OCI-LY1 (cell line): ENCODE data around the gene NCKAP1.

Experiments used
- H2AFZ ChIP-seq: fragments of 200-600 bp; sonication (generic), shearing (Covaris generic); 2 replicates; pipeline ENCODE4 v1.6.0; 2014; ENCODE audit warnings: antibody characterized with exemption, mild to moderate bottlenecking, low read length
- H3F3A ChIP-seq: fragments of 200-600 bp; sonication (generic), shearing (Covaris generic); 2 replicates; pipeline ENCODE4 v1.6.0; 2014; ENCODE audit warnings: mild to moderate bottlenecking, antibody characterized with exemption, low read length, moderate library complexity; ENCODE audit not compliant: insufficient read depth
- H3K27ac ChIP-seq: fragments of 200-600 bp; sonication (generic); 2 replicates; pipeline ENCODE4 v1.5.1; 2014; ENCODE audit warnings: low read length, mixed run types, mild to moderate bottlenecking, low read depth; ENCODE audit not compliant: poor library complexity, severe bottlenecking
- H3K27me3 ChIP-seq: fragments of 200-600 bp; sonication (generic); 2 replicates; pipeline ENCODE4 v1.6.0; 2014; ENCODE audit warnings: antibody characterized with exemption, mild to moderate bottlenecking, low read length, moderate library complexity; ENCODE audit not compliant: insufficient read depth
- H3K36me3 ChIP-seq: fragments of 200-600 bp; sonication (generic); 2 replicates; pipeline ENCODE4 v1.6.1; 2014; ENCODE audit warnings: mild to moderate bottlenecking, antibody characterized with exemption, low read length, moderate library complexity, mixed read lengths; ENCODE audit not compliant: insufficient read depth
- H3K4me1 ChIP-seq: fragments of 200-600 bp; sonication (generic); 2 replicates; pipeline ENCODE4 v1.5.1; 2014; ENCODE audit warnings: mild to moderate bottlenecking, low read length, moderate library complexity; ENCODE audit not compliant: insufficient read depth, severe bottlenecking
- H3K4me2 ChIP-seq: fragments of 200-600 bp; sonication (generic), shearing (Covaris generic); 2 replicates; pipeline ENCODE4 v1.6.1; 2014; ENCODE audit warnings: low read length
- H3K4me3 ChIP-seq: fragments of 200-600 bp; sonication (generic); 2 replicates; pipeline ENCODE4 v1.5.1; 2014; ENCODE audit warnings: low read length, low read depth, mild to moderate bottlenecking, mixed read lengths; ENCODE audit not compliant: poor library complexity, severe bottlenecking
- H3K79me2 ChIP-seq: fragments of 200-600 bp; shearing (Covaris generic); 2 replicates; pipeline ENCODE4 v1.6.1; 2016; ENCODE audit warnings: mixed run types, low read length, mixed read lengths; ENCODE audit not compliant: insufficient read depth
- H3K9ac ChIP-seq: fragments of 200-600 bp; sonication (generic), shearing (Covaris generic); 2 replicates; pipeline ENCODE4 v1.6.1; 2014; ENCODE audit warnings: mild to moderate bottlenecking, low read length, mixed read lengths
- H3K9me2 ChIP-seq: fragments of 200-600 bp; sonication (generic), shearing (Covaris generic); 2 replicates; pipeline ENCODE4 v1.6.1; 2014; ENCODE audit warnings: low read depth, mild to moderate bottlenecking, low read length, mixed read lengths
- H3K9me3 ChIP-seq: fragments of 200-600 bp; shearing (Covaris generic); 2 replicates; pipeline ENCODE4 v1.6.1; 2014; ENCODE audit warnings: low read length, mixed read lengths
- H4K20me1 ChIP-seq: fragments of 200-600 bp; sonication (generic), shearing (Covaris generic); 2 replicates; pipeline ENCODE4 v1.6.0; 2016; ENCODE audit warnings: mild to moderate bottlenecking, low read length; ENCODE audit not compliant: insufficient read depth
- EZH2 ChIP-seq: fragments of 200-600 bp; sonication (generic), shearing (Covaris generic); IDR thresholded peaks from 2 replicates; pipeline ENCODE4 v1.8.0; 2017; ENCODE audit warnings: borderline replicate concordance, mixed run types, mild to moderate bottlenecking, antibody characterized with exemption, low read length, moderate library complexity, mixed read lengths
- TF ChIP-seq, protein P1 (sequence below): fragments of 200-600 bp; sonication (generic), shearing (Covaris generic); IDR thresholded peaks from 2 replicates; pipeline ENCODE4 v1.5.1; 2017; ENCODE audit warnings: mild to moderate bottlenecking, antibody characterized with exemption, low read length, moderate library complexity, mixed read lengths

NCKAP1 gene

DNA sequence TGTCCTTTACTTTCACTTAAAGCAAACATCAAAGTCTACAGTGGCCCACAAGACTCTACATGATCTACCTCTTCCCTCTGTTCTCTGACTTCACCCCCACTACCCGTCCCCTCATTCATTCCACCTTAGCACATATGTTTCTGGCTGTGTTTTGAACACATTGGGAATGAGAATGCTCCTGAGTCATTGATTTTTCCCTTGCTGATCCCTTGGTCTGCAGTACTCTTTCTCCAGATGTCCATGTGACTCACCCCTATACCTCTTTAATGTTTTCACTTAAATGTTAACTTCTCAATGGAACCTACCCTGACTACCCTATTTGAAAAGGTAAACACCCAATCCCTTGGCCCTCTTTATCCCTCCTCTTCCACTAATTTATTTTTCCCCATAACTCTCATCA is 141.1 kb downstream of the NCKAP1 start:
- no peaks in the 10 kb centered on the region for H3K9me2 ChIP-seq
- no peaks in the 10 kb centered on the region for H3K36me3 ChIP-seq
- no peaks in the 10 kb centered on the region for H3K79me2 ChIP-seq
- no peaks in the 10 kb centered on the region for H3K9me3 ChIP-seq
- H3K27ac ChIP-seq = no peak overlapping the region
- no peak overlapping the region for H3K4me3 ChIP-seq
- H3K4me2 ChIP-seq = no peak overlapping the region
- H4K20me1 ChIP-seq = no peaks in the 10 kb centered on the region
- H3F3A ChIP-seq = no peaks in the 10 kb centered on the region
- H2AFZ ChIP-seq = no peak overlapping the region
- no peaks in the 10 kb centered on the region for H3K27me3 ChIP-seq
- no peaks in the 10 kb centered on the region for H3K4me1 ChIP-seq
- TF ChIP-seq, protein P1, sequence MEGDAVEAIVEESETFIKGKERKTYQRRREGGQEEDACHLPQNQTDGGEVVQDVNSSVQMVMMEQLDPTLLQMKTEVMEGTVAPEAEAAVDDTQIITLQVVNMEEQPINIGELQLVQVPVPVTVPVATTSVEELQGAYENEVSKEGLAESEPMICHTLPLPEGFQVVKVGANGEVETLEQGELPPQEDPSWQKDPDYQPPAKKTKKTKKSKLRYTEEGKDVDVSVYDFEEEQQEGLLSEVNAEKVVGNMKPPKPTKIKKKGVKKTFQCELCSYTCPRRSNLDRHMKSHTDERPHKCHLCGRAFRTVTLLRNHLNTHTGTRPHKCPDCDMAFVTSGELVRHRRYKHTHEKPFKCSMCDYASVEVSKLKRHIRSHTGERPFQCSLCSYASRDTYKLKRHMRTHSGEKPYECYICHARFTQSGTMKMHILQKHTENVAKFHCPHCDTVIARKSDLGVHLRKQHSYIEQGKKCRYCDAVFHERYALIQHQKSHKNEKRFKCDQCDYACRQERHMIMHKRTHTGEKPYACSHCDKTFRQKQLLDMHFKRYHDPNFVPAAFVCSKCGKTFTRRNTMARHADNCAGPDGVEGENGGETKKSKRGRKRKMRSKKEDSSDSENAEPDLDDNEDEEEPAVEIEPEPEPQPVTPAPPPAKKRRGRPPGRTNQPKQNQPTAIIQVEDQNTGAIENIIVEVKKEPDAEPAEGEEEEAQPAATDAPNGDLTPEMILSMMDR = no peak
- TF ChIP-seq EZH2 = no peak
- no peak overlapping the region for H3K9ac ChIP-seq

DNA sequence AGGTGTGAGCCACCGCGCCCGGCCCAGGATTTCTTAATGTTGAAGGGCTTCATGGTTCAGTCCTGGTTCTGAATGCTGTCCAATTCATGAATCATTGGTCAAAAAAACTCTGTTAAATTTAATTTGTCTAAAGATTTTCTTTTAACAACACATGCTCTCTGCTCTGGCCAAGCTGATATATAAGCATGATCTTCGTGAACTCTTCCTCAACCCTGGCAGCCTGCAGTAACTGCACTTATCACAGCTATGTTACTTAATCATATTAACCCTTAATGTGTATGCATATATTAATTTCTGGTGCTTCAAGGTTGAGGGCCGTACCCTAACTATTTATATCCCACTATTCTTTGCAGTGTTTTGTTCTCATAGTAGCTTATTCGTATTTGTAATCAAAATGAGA is 142.5 kb downstream of the NCKAP1 start:
- H3K9ac ChIP-seq = no peak overlapping the region
- no peaks in the 10 kb centered on the region for H3K9me2 ChIP-seq
- no peaks in the 10 kb centered on the region for H3K27me3 ChIP-seq
- no peak overlapping the region for H3K27ac ChIP-seq
- no peak for TF ChIP-seq EZH2
- TF ChIP-seq, protein P1 = no peak
- no peaks in the 10 kb centered on the region for H3K4me1 ChIP-seq
- H3K4me3 ChIP-seq = no peak overlapping the region
- no peak overlapping the region for H2AFZ ChIP-seq
- H3K36me3 ChIP-seq = no peaks in the 10 kb centered on the region
- no peaks in the 10 kb centered on the region for H3K9me3 ChIP-seq
- no peak overlapping the region for H3K4me2 ChIP-seq
- H3F3A ChIP-seq = no peaks in the 10 kb centered on the region
- H3K79me2 ChIP-seq = no peaks in the 10 kb centered on the region
- no peaks in the 10 kb centered on the region for H4K20me1 ChIP-seq

DNA sequence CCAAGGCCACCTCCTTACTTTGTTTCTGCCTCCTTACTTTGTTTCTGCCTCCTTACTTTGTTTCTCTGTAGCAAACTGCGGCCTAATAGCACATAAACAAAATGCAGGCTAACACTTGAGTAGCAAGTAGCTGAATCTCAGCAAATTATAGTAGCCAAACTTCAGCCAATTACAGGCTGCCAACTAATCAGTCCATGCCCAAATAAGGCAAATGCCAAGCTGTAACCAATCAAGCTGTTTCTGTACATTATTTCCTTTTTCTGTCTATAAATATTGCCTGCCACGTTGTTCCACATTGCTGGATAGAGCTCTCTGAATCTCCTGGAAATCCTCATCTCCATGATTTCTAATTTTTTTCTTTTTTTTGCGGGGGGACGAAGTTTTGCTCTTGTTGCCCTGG is 143.1 kb downstream of the NCKAP1 start:
- H4K20me1 ChIP-seq = no peaks in the 10 kb centered on the region
- no peaks in the 10 kb centered on the region for H3K27me3 ChIP-seq
- no peaks in the 10 kb centered on the region for H3K4me1 ChIP-seq
- H3K4me3 ChIP-seq = no peak overlapping the region
- no peaks in the 10 kb centered on the region for H3F3A ChIP-seq
- no peak overlapping the region for H3K4me2 ChIP-seq
- H3K79me2 ChIP-seq = no peaks in the 10 kb centered on the region
- no peak overlapping the region for H2AFZ ChIP-seq
- H3K27ac ChIP-seq = no peak overlapping the region
- no peaks in the 10 kb centered on the region for H3K9me3 ChIP-seq
- no peak overlapping the region for H3K9ac ChIP-seq
- TF ChIP-seq, protein P1 = no peak
- no peak for TF ChIP-seq EZH2
- no peaks in the 10 kb centered on the region for H3K9me2 ChIP-seq
- H3K36me3 ChIP-seq = no peaks in the 10 kb centered on the region
